Measurements from ENCODE around the gene GART. TPM values are rescaled to one million over a fixed set of nuclear protein-coding genes. Genes with fewer than 3 reads are reported as not detected.
"Not testable (repeated sequence)": the region's sequence is repeated elsewhere in the genome, so short reads cannot be mapped to it uniquely, and the experiment has no call there.

Gene GART
- polyA plus RNA-seq, 1 experiment = 26.1 TPM

DNA sequence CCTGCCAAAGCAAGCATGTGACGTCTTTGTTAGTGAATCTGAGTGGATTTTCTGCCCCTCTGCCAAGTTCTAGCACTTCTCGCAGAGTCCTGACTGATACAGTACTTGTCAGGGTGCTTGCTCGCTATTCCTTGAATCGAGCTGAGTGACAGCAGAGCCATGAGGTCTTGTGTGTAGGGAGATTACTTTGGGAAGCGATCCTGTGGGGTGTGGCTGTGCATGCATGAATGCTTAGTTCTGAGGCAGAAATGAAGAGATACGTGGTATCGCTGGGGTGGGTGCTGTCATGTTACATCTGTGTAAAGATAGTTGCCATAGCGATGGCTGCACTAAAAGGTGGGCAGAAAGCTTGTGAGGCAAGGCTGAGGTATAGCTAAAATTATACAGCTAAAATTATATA is 31.1 kb downstream of the GART start:
- ChIA-PET POLR2A (no interaction called here), CTCF (no interaction called here)
- Histone ChIP-seq H3K27ac (ENCODE audit: low read depth, low read length) (no peak overlapping the region), H3K4me3 (ENCODE audit: low read depth, low read length) (no peak overlapping the region), H3K9me3 (ENCODE audit: control insufficient read depth, insufficient read depth, low read length) (no peaks in the 10 kb centered on the region), H3K27me3 (ENCODE audit: control insufficient read depth, insufficient read depth, low read length) (no peaks in the 10 kb centered on the region)
- DNase-seq (ENCODE audit: low read depth, low spot score) = no peak
- TF ChIP-seq, protein P1, sequence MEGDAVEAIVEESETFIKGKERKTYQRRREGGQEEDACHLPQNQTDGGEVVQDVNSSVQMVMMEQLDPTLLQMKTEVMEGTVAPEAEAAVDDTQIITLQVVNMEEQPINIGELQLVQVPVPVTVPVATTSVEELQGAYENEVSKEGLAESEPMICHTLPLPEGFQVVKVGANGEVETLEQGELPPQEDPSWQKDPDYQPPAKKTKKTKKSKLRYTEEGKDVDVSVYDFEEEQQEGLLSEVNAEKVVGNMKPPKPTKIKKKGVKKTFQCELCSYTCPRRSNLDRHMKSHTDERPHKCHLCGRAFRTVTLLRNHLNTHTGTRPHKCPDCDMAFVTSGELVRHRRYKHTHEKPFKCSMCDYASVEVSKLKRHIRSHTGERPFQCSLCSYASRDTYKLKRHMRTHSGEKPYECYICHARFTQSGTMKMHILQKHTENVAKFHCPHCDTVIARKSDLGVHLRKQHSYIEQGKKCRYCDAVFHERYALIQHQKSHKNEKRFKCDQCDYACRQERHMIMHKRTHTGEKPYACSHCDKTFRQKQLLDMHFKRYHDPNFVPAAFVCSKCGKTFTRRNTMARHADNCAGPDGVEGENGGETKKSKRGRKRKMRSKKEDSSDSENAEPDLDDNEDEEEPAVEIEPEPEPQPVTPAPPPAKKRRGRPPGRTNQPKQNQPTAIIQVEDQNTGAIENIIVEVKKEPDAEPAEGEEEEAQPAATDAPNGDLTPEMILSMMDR (IDR thresholded peaks at IDR 0.05; ENCODE audit: low read depth, low read length) = no peak

DNA sequence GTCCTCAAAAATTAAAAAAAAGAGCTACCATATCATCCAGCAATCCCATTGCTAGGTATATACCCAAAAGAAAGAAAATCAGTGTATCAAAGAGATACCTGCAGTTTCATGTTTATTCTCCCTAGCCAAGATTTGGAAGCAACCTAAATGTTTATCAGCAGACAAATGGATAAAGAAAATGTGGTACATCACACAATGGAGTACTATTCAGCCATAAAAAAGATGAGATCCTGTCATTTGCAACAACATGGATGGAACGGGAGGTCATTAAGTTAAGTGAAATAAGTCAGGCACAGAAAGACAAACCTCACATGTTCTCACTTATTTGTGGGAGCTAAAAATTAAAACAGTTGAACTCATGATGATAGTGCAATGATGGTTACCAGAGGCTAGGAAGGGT is 34.9 kb downstream of the GART start:
- H3K27ac ChIP-seq (ENCODE audit: low read depth, low read length); H3K9me3 ChIP-seq (ENCODE audit: control insufficient read depth, insufficient read depth, low read length); DNase-seq (ENCODE audit: low read depth, low spot score); H3K27me3 ChIP-seq (ENCODE audit: control insufficient read depth, insufficient read depth, low read length); H3K4me3 ChIP-seq (ENCODE audit: low read depth, low read length); POLR2A ChIA-PET: not testable (repeated sequence)
- CTCF ChIA-PET = interaction anchor here (1.5 kb wide), 1 partner anchor 99 kb away, joined by 3 read pairs; no protein-coding TSS in a partner anchor

DNA sequence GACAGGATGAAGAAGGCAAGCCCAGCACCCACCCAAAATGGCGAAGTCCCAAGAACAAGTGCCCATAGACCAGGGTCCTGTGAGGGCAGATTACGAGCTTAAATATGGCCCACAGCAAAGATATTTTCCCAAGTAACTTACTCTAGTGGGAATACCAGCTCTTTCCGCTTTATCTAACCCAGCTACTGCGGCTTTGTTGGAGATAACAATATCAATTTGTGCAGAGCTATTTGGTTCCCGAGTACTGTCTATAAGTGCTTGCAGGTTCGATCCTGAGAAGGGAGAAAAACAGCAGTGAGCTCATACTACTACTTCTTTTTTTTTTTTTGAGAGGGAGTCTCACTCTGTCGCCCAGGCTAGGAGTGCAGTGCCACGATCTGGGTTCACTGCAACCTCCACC is 36.1 kb downstream of the GART start:
- CTCF ChIA-PET = interaction anchor here (1.5 kb wide), 1 partner anchor 100 kb away, joined by 3 read pairs; no protein-coding TSS in a partner anchor

DNA sequence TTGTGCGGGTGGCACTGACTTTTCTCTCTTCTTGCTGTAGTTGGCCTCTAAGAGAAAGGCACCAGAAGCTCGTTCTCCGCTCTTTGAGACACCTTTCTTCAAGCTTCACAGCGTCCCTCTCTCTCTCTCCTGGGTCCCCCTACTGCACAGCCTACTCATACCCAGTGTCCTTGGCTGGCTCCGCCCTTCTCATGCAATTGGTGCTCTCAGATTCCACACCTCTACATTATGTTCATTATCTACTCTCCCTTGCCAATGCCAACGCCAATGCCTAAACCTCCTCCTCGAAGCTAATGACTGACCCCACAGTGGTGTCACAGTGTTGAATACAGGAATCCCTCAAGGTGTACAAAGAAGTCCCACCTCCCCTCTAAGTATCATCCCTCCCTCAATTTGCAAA is 45.6 kb downstream of the GART start:
- TF ChIP-seq, protein P1 (IDR thresholded peaks at IDR 0.05; ENCODE audit: low read depth, low read length) = no peak
- CTCF ChIA-PET = no interaction called here

More for the DNA sequence above, 36.1 kb downstream of the GART start:
- DNase-seq (ENCODE audit: low read depth, low spot score) = no peak
- Histone ChIP-seq H3K27me3 (ENCODE audit: control insufficient read depth, insufficient read depth, low read length) (no peaks in the 10 kb centered on the region), H3K9me3 (ENCODE audit: control insufficient read depth, insufficient read depth, low read length) (no peaks in the 10 kb centered on the region), H3K27ac (ENCODE audit: low read depth, low read length) (no peak overlapping the region), H3K4me3 (ENCODE audit: low read depth, low read length) (no peak overlapping the region)
- TF ChIP-seq, protein P1 (IDR thresholded peaks at IDR 0.05; ENCODE audit: low read depth, low read length) = no peak
- POLR2A ChIA-PET = interaction anchor here (0.7 kb wide), 1 partner anchor 26 kb away, joined by 3 read pairs; no protein-coding TSS in a partner anchor

DNA sequence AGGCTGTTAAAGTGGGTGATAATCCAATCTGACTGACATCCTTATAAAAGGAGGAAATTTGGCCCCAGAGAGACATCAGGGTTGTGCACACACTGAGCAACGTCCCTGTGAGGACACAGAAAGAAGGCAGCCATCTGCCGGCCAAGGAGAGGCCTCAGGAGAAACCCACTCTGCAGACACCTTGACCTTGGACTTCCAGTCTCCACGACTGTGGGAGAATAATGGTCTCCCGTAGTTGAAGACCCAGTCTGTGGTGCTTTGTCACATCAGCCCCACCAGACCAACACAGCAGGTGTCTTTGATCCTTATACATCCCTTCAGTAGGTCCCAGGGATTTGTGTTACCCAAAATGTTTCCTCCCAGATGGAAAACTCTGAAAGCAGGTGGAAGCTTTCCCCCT is 46.2 kb downstream of the GART start:
- Histone ChIP-seq H3K4me3 (ENCODE audit: low read depth, low read length) (no peak overlapping the region), H3K9me3 (ENCODE audit: control insufficient read depth, insufficient read depth, low read length) (no peaks in the 10 kb centered on the region; the same call in 1 of the 2 replicates), H3K27ac (ENCODE audit: low read depth, low read length) (no peak overlapping the region), H3K27me3 (ENCODE audit: control insufficient read depth, insufficient read depth, low read length) (peaks cover 8% of the 10 kb centered on the region)
- CTCF ChIA-PET = interaction anchor here (0.6 to 1.2 kb wide), 2 partner anchors 16 to 50 kb away, joined by 3 read pairs; partner anchors contain the start of gene TMEM50B
- no peak for DNase-seq (ENCODE audit: low read depth, low spot score)
- POLR2A ChIA-PET = no interaction called here
- TF ChIP-seq, protein P1 (IDR thresholded peaks at IDR 0.05; ENCODE audit: low read depth, low read length) = no peak

More for the DNA sequence above, 45.6 kb downstream of the GART start:
- H3K27ac ChIP-seq (ENCODE audit: low read depth, low read length) = no peak overlapping the region
- POLR2A ChIA-PET = no interaction called here
- no peak for DNase-seq (ENCODE audit: low read depth, low spot score)
- no peak overlapping the region for H3K4me3 ChIP-seq (ENCODE audit: low read depth, low read length)
- peaks cover 8% of the 10 kb centered on the region for H3K27me3 ChIP-seq (ENCODE audit: control insufficient read depth, insufficient read depth, low read length)
- H3K9me3 ChIP-seq (ENCODE audit: control insufficient read depth, insufficient read depth, low read length) = no peaks in the 10 kb centered on the region; the same call in 1 of the 2 replicates
